WTC11 (cell line): Measurements from ENCODE around the gene PKN3. TPM values are rescaled to one million over a fixed set of nuclear protein-coding genes. Genes with fewer than 3 reads are reported as not detected.

Experiments
- ATAC-seq: fragments of 200-7000 bp; cut with Tn5 transposase; 2 replicates; pipeline ENCODE4 v1.10.0; 2021; ENCODE audit warnings: mild to moderate bottlenecking, moderate library complexity
- CTCF ChIA-PET: fragments of 300-600 bp; sonication (Branson Sonifier 250); formaldehyde crosslinking; loops from one replicate; lab custom pipeline; 2021; ENCODE audit warnings: antibody characterized with exemption; lab: Charles Lee
- POLR2A ChIA-PET: fragments of 350-600 bp; sonication (Branson Sonifier 250); formaldehyde crosslinking; loops from one replicate; lab custom pipeline; 2021; ENCODE audit warnings: antibody characterized with exemption; lab: Charles Lee
- DNase-seq: peaks from one replicate; pipeline ENCODE4 v3.0.0; 2021; ENCODE audit warnings: low spot score
- H3K27ac Mint-ChIP-seq: 2 replicates; pipeline ENCODE4 v1.8.0; 2021; ENCODE audit warnings: mixed read lengths
- H3K27me3 Mint-ChIP-seq: 2 replicates; pipeline ENCODE4 v1.8.0; 2021; ENCODE audit warnings: low read depth, mild to moderate bottlenecking, moderate library complexity, mixed read lengths
- H3K36me3 Mint-ChIP-seq: 2 replicates; pipeline ENCODE4 v1.8.0; 2021; ENCODE audit warnings: mixed read lengths
- H3K4me1 Mint-ChIP-seq: 2 replicates; pipeline ENCODE4 v1.8.0; 2022; ENCODE audit warnings: mixed read lengths
- H3K4me3 Mint-ChIP-seq: 2 replicates; pipeline ENCODE4 v1.8.0; 2021; ENCODE audit warnings: mild to moderate bottlenecking, moderate library complexity, mixed read lengths
- H3K9me3 Mint-ChIP-seq: 2 replicates; pipeline ENCODE4 v1.8.0; 2021; ENCODE audit warnings: mixed read lengths
- AR ChIP-seq: fragments of 250-450 bp; sonication (Bioruptor Pico); IDR thresholded peaks from 2 replicates; pipeline ENCODE4 v1.9.0; 2021; ENCODE audit warnings: mild to moderate bottlenecking
- ERG ChIP-seq: fragments of 250-450 bp; sonication (Bioruptor Pico); IDR thresholded peaks from 2 replicates; pipeline ENCODE4 v1.8.0; 2021; ENCODE audit warnings: mild to moderate bottlenecking
- FOXJ3 ChIP-seq: sonication (generic); formaldehyde crosslinking; IDR thresholded peaks from 2 replicates; pipeline ENCODE4 v1.9.0; 2021; ENCODE audit warnings: missing genetic modification reagents, mild to moderate bottlenecking, borderline replicate concordance
- FOXP1 ChIP-seq: sonication (generic); formaldehyde crosslinking; IDR thresholded peaks from 2 replicates; pipeline ENCODE4 v1.8.0; 2022; ENCODE audit warnings: missing genetic modification reagents, mild to moderate bottlenecking, moderate library complexity, borderline replicate concordance
- IRF1 ChIP-seq: sonication (generic); formaldehyde crosslinking; IDR thresholded peaks from 2 replicates; pipeline ENCODE4 v1.8.0; 2023; ENCODE audit warnings: missing genetic modification reagents
- JAZF1 ChIP-seq: fragments of 250-450 bp; sonication (Bioruptor Pico); IDR thresholded peaks from 2 replicates; pipeline ENCODE4 v1.9.0; 2021; ENCODE audit warnings: moderate library complexity, mild to moderate bottlenecking, inconsistent platforms
- JUN ChIP-seq: sonication (generic); formaldehyde crosslinking; IDR thresholded peaks from 2 replicates; pipeline ENCODE4 v1.8.0; 2023; ENCODE audit warnings: mild to moderate bottlenecking, missing genetic modification reagents
- KAT7 ChIP-seq: sonication (generic); formaldehyde crosslinking; IDR thresholded peaks from 2 replicates; pipeline ENCODE4 v1.8.1; 2023; ENCODE audit warnings: missing genetic modification reagents, mild to moderate bottlenecking, borderline replicate concordance
- NFATC4 ChIP-seq: fragments of 250-450 bp; sonication (Bioruptor Pico); IDR thresholded peaks from 2 replicates; pipeline ENCODE4 v1.9.0; 2021; ENCODE audit warnings: mild to moderate bottlenecking
- RORB ChIP-seq: fragments of 250-450 bp; sonication (Bioruptor Pico); IDR thresholded peaks from 2 replicates; pipeline ENCODE4 v1.9.0; 2021; ENCODE audit warnings: mild to moderate bottlenecking
- SMAD3 ChIP-seq: sonication (generic); formaldehyde crosslinking; IDR thresholded peaks from 2 replicates; pipeline ENCODE4 v1.8.0; 2022; ENCODE audit warnings: missing genetic modification reagents, mild to moderate bottlenecking, borderline replicate concordance
- STAT6 ChIP-seq: sonication (generic); formaldehyde crosslinking; conservative IDR thresholded peaks from 2 replicates; pipeline ENCODE4 v1.8.1; 2023; ENCODE audit warnings: mild to moderate bottlenecking, low read depth, missing genetic modification reagents, moderate library complexity
- ZNF121 ChIP-seq: sonication (generic); formaldehyde crosslinking; IDR thresholded peaks from 2 replicates; pipeline ENCODE4 v1.8.0; 2023; ENCODE audit warnings: missing genetic modification reagents
- ZNF416 ChIP-seq: fragments of 250-450 bp; sonication (Bioruptor Pico); IDR thresholded peaks from 2 replicates; pipeline ENCODE4 v1.9.0; 2021; ENCODE audit warnings: mild to moderate bottlenecking, inconsistent platforms
- ZNF671 ChIP-seq: fragments of 250-450 bp; sonication (Bioruptor Pico); IDR thresholded peaks from 2 replicates; pipeline ENCODE4 v1.8.0; 2021; ENCODE audit warnings: mild to moderate bottlenecking
- total RNA-seq: library from RNA; stranded (reverse); gene quantifications from 3 replicates; pipeline ENCODE4 v1.2.3, GENCODE V29; 2021

The PKN3 gene
- total RNA-seq, 1 experiment from 2014 or later, result 24.1 TPM

GRCh38 chr9:128762671-128763449 is 60.6 kb downstream of the PKN3 start:
- ChIA-PET CTCF (interaction anchor here (1.2 kb wide), 1 partner anchor 8 kb away, joined by 4 read pairs; no protein-coding TSS in a partner anchor), POLR2A (no interaction called here)
- no peaks in the 10 kb centered on the region for H3K27me3 Mint-ChIP-seq
- no peak overlapping the region for H3K4me3 Mint-ChIP-seq
- H3K27ac Mint-ChIP-seq, result peak overlapping the region; percentile 69
- ATAC-seq (no peak), DNase-seq (no peak)
- TF ChIP-seq SMAD3, result no peak
- TF ChIP-seq IRF1 (CRISPR knock-in tag), result no peak
- TF ChIP-seq AR (CRISPR knock-in tag), result no peak
- no peaks in the 10 kb centered on the region; the same call in 1 of the 2 replicates for H3K36me3 Mint-ChIP-seq
- H3K9me3 Mint-ChIP-seq, result no peaks in the 10 kb centered on the region
- peaks cover 10% of the 10 kb centered on the region for H3K4me1 Mint-ChIP-seq

GRCh38 chr9:128764361-128764760 is 62.1 kb downstream of the PKN3 start:
- TF ChIP-seq FOXP1 (0 out of 2 replicates have a peak, but pooled peaks have one; percentile 13), KAT7 (CRISPR knock-in tag) (no peak)
- Mint-ChIP-seq H3K27ac (peak overlapping the region; percentile 90), H3K27me3 (no peaks in the 10 kb centered on the region), H3K9me3 (no peaks in the 10 kb centered on the region), H3K36me3 (no peaks in the 10 kb centered on the region; the same call in 1 of the 2 replicates), H3K4me1 (peaks cover 10% of the 10 kb centered on the region), H3K4me3 (no peak overlapping the region)
- ATAC-seq, result peak; percentile 87
- ChIA-PET CTCF (interaction anchor here (0.5 to 1.8 kb wide), 26 partner anchors 9 to 352 kb away, joined by 3 to 20 read pairs (median 4); partner anchors contain the start of genes ENDOG, PKN3, SH3GLB2 and SPOUT1), POLR2A (interaction anchor here (0.6 to 1.0 kb wide), 3 partner anchors 24 to 81 kb away, joined by 4 to 5 read pairs (median 4); no protein-coding TSS in a partner anchor)
- DNase-seq, result peak; percentile 50

GRCh38 chr9:128765499-128765898 is 63.2 kb downstream of the PKN3 start:
- H3K4me1 Mint-ChIP-seq, result peaks cover 13% of the 10 kb centered on the region
- H3K9me3 Mint-ChIP-seq, result no peaks in the 10 kb centered on the region
- peak overlapping the region; percentile 90; the same call in 1 of the 2 replicates for H3K27ac Mint-ChIP-seq
- ATAC-seq, result no peak
- ChIA-PET CTCF (interaction anchor here (0.7 to 1.8 kb wide), 6 partner anchors 20 to 263 kb away, joined by 3 to 10 read pairs (median 4); partner anchors contain the start of genes PKN3, SH3GLB2 and SPOUT1), POLR2A (interaction anchor here (1.0 kb wide), 1 partner anchor 41 kb away, joined by 4 read pairs; no protein-coding TSS in a partner anchor)
- H3K27me3 Mint-ChIP-seq, result no peaks in the 10 kb centered on the region
- no peak overlapping the region for H3K4me3 Mint-ChIP-seq
- no peak for TF ChIP-seq RORB
- TF ChIP-seq JAZF1 (CRISPR knock-in tag), result no peak
- no peak for TF ChIP-seq SMAD3
- no peak for TF ChIP-seq ZNF671 (CRISPR knock-in tag)
- no peak for TF ChIP-seq JUN
- no peak for TF ChIP-seq ERG (CRISPR knock-in tag)
- no peak for TF ChIP-seq IRF1 (CRISPR knock-in tag)
- no peak for DNase-seq
- no peaks in the 10 kb centered on the region; the same call in 1 of the 2 replicates for H3K36me3 Mint-ChIP-seq

- ChIA-PET POLR2A (no interaction called here), CTCF (no interaction called here)
- DNase-seq, result no peak
- no peaks in the 10 kb centered on the region for H3K9me3 Mint-ChIP-seq
- no peaks in the 10 kb centered on the region for H3K27me3 Mint-ChIP-seq
- no peaks in the 10 kb centered on the region; the same call in 1 of the 2 replicates for H3K36me3 Mint-ChIP-seq
- no peak overlapping the region for H3K27ac Mint-ChIP-seq
- peaks cover 20% of the 10 kb centered on the region for H3K4me1 Mint-ChIP-seq
- H3K4me3 Mint-ChIP-seq, result no peak overlapping the region
- ATAC-seq, result no peak
- TF ChIP-seq AR (CRISPR knock-in tag) (no peak), ZNF416 (no peak), NFATC4 (no peak), ZNF121 (CRISPR knock-in tag) (no peak), STAT6 (CRISPR knock-in tag) (no peak), SMAD3 (no peak), FOXJ3 (CRISPR knock-in tag) (no peak)
Measured at GRCh38 chr9:128768606-128769005, 66.3 kb downstream of the PKN3 start.
